HG03439 (cell line): ENCODE results near the gene MYMX.
"Not testable (repeated sequence)": the region's sequence is repeated elsewhere in the genome, so short reads cannot be mapped to it uniquely, and the experiment has no call there.

ENCODE experiments used
- ATAC-seq: cut with Tn5 transposase; IDR thresholded peaks from one replicate; pipeline ENCODE4 v1.9.1; 2021; ENCODE audit warnings: mild to moderate bottlenecking, moderate library complexity; ENCODE audit not compliant: unreplicated experiment

The MYMX gene

DNA sequence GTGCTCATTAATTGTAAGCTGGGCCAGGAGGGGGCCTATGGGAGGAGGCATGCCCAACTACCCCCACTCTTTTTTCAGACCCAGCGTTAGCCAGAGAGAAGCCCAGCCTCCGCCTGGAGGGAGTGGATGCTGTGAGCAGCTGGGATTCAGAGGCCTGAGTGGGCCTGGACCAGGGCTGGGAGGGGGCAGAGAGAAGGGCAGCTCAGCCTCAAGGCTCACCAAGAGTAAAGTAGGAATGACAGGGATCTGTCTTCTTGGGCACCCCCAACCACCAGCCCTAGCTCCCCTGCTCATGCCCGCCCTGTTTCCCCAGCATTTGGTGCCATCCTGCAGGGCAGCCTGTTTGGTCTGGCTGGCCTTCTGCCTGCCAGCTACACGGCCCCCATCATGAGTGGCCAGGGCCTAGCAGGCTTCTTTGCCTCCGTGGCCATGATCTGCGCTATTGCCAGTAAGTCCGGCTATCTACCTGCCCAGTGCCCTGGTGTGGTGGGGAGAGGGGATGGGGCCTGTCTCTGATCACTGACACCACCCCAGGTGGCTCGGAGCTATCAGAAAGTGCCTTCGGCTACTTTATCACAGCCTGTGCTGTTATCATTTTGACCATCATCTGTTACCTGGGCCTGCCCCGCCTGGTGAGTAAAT, 13.4 kb downstream of the MYMX start:
- no peak for ATAC-seq

DNA sequence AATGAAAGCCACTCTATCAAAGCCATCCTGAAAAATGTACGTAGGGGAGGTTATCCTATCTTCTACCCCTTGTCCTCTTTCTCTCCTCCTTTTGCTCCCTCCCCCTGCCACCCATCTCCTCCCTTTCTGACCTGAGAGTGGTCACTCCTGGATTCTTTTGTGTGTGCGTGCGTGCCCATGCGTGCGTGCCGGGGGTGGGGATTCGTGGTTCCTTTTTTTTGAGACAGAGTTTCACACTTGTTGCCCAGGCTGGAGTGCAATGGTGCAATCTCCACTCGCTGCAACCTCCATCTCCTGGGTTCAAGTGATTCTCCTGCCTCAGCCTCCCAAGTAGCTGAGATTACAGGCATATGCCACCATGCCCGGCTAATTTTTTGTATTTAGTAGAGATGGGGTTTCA, 14.7 kb downstream of the MYMX start:
- ATAC-seq, result not testable (repeated sequence)

DNA sequence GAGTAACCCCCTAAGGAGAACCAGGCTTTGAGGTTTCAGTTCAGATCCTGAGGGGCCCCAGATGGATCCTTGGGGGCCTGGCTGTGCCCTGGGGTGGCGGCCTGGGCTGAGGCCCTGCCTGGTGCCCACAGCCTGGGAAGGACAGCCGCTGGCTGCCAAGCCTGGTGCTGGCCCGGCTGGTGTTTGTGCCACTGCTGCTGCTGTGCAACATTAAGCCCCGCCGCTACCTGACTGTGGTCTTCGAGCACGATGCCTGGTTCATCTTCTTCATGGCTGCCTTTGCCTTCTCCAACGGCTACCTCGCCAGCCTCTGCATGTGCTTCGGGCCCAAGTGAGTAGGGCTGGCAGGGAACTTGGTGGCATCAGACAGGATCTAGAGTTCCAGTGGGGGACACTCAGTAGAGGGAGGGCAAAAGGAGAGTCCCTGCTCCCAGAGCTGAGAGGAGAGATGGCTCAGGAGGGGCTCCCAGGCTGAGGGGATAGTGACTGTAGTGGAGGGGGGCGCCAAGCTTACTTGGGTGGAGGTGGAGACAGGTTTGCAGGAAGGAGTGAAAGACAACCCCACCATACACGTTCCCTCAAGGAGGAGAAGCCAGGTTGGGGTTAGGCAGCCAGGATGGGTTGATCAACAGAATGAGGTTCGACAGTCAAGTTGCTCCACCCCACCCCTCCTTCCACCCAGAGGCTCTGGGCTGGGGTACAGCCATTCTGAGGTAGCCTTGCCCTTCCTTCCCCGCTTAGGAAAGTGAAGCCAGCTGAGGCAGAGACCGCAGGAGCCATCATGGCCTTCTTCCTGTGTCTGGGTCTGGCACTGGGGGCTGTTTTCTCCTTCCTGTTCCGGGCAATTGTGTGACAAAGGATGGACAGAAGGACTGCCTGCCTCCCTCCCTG, 16.2 kb downstream of the MYMX start:
- no peak for ATAC-seq

- ATAC-seq, result no peak
These were observed 16.9 kb downstream of the MYMX start for GRCh38 chr6:44233567-44234100.

GRCh38 chr6:44234101-44235025, 17.6 kb downstream of the MYMX start:
- ATAC-seq, result no peak

DNA sequence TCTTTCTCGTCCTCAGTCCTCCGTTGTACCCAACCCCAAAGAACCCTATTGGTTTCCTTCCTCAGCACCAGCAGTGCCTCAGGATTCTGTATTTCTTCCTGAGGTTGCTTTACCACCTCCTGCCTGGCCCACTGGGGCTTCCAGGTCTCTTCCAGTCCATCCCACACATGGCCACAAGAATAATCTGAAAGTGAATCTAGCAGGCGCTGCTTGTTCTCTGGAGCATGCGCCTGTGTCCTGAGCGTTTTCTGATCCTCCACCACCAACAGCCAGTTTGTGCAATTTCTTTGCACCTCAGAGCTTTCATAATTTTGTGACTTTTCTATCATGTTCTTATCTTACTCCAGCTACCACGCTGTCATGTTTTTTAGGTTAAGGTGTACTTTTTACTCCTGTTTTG, 18.5 kb downstream of the MYMX start:
- no peak for ATAC-seq

DNA sequence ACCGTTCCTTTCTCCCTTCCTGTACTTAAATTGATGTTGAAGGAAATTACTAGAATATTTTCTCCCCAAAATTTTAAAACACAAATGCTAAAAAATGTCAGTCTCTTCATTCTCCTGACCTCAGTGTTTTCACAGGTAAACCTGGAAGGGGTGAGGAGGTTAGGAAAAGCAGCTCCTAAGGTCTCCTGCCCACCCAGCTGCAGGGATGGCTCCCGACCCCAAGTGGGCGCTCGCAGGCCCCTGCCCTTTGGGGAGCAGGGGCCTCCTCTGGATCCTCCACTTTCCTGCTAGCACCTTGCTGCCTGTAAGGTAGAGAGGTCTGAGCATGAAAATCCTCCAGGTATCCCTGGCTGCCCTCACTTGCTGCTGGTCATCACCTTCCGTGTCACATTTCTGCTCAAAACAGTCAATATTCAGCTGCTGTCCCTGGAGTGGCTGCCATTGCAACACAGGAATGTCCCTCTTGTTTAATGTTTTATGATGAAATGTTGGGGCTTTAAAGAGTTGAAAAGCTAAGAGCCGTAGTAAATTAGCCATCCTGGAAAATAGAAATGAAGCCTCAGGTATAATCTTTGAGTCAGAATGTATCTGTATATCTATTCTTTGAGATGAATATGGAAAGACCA, 19.3 kb downstream of the MYMX start:
- ATAC-seq, result no peak

- ATAC-seq, result peak; percentile 67
These were observed 20.5 kb downstream of the MYMX start for GRCh38 chr6:44237021-44237812.

DNA sequence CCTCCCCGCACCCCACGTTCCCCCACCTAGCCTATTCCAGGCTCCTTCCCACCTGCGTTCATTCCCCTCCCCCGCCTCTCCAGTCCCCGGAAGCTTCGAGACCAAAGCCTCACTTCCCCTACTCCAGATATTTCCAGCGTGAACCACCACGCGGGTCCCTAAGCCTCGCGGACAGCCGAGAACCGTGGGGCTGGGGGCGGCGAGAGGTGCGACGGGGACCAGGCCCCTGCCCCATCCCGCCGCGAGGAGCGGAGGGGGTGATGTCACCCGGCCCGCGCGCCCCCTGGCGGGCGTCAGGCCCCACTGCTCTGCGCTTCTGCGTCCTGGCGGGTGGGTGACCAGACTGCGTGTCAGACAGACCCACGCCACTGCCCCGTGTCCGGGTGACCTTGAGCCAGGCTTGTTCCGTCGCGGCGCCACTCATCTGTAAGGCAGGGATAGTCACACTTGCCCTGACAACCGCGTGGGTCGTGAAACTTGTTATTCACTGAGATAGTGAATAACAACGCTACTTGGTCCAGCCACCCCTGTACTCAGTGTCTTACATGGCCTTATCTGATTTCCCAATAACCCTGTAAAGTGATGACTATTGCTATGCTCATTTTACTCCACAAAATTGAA, 21.2 kb downstream of the MYMX start:
- peak; percentile 79 for ATAC-seq

- no peak for ATAC-seq
These were observed 22.1 kb downstream of the MYMX start for GRCh38 chr6:44238687-44239350.

DNA sequence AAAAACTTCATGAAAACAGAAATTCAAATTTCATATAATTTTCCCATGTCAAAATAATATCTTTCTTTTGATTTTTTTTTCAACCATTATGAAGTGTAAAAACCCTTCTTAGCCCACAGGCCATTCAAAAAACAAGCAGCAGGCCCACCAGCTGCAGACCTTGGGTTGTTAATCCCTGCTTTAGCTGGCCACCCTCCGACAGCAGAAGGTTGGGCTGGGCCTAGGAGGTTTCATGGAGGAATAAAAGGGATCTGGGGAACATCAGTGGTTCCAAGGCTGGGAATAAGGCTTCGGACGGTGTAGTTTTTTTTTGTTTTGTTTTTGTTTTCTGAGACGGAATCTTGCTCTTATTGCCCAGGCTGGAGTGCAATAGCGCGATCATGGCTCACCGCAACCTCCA, 26.6 kb downstream of the MYMX start:
- no peak for ATAC-seq

DNA sequence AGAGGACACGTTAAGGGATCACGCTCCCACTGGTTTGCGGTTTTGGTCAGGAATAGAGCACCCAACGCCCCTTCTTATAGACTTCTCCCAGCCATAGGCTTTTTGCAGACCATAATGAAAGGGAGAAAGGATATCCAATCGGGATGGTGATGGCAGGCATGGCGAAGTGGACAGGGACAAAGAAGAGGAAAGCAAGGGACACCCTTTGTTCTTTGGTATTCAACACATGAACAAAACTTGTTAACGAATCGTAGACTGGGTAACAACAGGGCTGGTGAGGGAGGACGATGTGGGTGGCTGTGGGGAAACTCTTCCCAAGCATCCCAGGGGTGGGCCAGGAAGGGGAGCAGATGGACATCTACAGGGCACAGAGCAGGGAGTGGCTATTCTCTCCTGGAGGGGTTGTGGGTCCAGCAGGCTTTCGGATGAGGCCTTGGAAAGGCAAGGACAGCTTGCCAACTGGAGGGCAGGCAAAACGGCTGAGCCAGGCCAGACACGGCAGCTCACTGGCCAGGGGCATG, 28.7 kb downstream of the MYMX start:
- ATAC-seq, result no peak

GRCh38 chr6:44245912-44246662, 29.4 kb downstream of the MYMX start:
- peak; percentile 51 for ATAC-seq

GRCh38 chr6:44246663-44247337, 30.1 kb downstream of the MYMX start, which contains the start of gene HSP90AB1:
TSS of gene HSP90AB1 (plus strand) at chr6:44247101. CDS start at chr6:44248630, 1,529 bp downstream.
- peak; percentile 68 for ATAC-seq

GRCh38 chr6:44247338-44248302, 30.9 kb downstream of the MYMX start:
- peak; percentile 15 for ATAC-seq

DNA sequence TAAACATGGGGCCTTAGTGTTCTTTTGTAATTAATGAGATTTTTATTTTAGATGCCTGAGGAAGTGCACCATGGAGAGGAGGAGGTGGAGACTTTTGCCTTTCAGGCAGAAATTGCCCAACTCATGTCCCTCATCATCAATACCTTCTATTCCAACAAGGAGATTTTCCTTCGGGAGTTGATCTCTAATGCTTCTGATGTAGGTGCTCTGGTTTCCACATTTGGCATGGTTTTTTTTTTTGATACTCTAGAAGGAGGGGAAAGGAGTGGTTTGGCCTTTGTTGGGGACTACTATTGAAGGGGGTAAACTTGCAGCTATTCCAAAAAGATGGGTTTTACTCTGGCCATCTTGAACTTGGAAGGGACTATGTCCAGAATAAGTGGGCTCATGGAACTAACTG, 31.9 kb downstream of the MYMX start:
- ATAC-seq, result no peak
